ENCODE results near the gene TSC22D2.

GRCh38 chr3:150373234-150373875 lies 34.7 kb upstream of the TSC22D2 start:
- TF ChIP-seq CTCF (IDR thresholded peaks at IDR 0.05; ENCODE audit: low read depth, low read length) (no peak), MYC (IDR thresholded peaks at IDR 0.05; ENCODE audit: low read depth, low read length) (no peak), POLR2A (IDR thresholded peaks at IDR 0.05; ENCODE audit: extremely low read depth, insufficient read length) (no peak)

Measured in NB4 (cell line).